ENCODE measurements around the gene PREPL. TPM values are rescaled to one million over a fixed set of nuclear protein-coding genes. Genes with fewer than 3 reads are reported as not detected.

Gene PREPL
- total and polyA plus RNA-seq, 10 of the 15 experiments (the other 5 are each of a cell fraction or from before 2014, with no cell fraction given): 9.2 to 43.0 (median 20.4) TPM

DNA sequence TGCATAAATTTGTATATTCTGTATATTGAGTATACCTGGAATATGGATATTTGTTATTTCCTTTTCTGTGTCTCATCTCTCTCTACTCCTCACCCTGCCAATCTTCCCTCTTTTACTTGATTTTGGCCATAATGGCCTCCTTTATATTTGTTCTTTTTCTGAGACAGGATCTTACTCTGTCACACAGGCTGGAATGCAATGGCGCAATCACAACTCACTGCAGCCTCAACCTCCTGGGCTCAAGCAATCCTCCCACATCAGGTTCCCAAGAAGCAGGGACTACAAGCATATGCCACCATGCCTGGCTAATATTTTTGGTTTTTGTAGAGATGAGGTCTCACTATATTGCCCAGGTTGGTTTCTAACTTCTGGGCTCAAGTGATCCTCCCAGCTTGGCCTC, 30.5 kb downstream of the PREPL start:
- intact Hi-C loops (cut with micrococcal nuclease; ENCODE audit: unreplicated experiment): no loop called here
- H3K27ac ChIP-seq (ENCODE audit: control insufficient read depth, insufficient read depth): no peak overlapping the region
- no peaks in the 10 kb centered on the region for H4K20me1 ChIP-seq (ENCODE audit: control insufficient read depth, insufficient read depth)
- 44% methylated on average over 1 of the region's 1 CpG for WGBS (ENCODE audit: insufficient coverage, insufficient replicate concordance, low lambda C conversion rate, missing lambda C conversion rate)
- ATAC-seq (no peak), DNase-seq (ENCODE audit: low read depth, low spot score) (no peak), FAIRE-seq (no peak)
- H3K9me3 ChIP-seq (replicated peaks; ENCODE audit: control insufficient read depth, insufficient read depth, low read length): no peaks in the 10 kb centered on the region
- CTCF ChIA-PET: no interaction called here
- no peak for TF ChIP-seq HDGF (IDR thresholded peaks at IDR 0.05)
- TF ChIP-seq RUNX3 (IDR thresholded peaks at IDR 0.05; ENCODE audit: low read length): no peak
- TF ChIP-seq, protein P1, sequence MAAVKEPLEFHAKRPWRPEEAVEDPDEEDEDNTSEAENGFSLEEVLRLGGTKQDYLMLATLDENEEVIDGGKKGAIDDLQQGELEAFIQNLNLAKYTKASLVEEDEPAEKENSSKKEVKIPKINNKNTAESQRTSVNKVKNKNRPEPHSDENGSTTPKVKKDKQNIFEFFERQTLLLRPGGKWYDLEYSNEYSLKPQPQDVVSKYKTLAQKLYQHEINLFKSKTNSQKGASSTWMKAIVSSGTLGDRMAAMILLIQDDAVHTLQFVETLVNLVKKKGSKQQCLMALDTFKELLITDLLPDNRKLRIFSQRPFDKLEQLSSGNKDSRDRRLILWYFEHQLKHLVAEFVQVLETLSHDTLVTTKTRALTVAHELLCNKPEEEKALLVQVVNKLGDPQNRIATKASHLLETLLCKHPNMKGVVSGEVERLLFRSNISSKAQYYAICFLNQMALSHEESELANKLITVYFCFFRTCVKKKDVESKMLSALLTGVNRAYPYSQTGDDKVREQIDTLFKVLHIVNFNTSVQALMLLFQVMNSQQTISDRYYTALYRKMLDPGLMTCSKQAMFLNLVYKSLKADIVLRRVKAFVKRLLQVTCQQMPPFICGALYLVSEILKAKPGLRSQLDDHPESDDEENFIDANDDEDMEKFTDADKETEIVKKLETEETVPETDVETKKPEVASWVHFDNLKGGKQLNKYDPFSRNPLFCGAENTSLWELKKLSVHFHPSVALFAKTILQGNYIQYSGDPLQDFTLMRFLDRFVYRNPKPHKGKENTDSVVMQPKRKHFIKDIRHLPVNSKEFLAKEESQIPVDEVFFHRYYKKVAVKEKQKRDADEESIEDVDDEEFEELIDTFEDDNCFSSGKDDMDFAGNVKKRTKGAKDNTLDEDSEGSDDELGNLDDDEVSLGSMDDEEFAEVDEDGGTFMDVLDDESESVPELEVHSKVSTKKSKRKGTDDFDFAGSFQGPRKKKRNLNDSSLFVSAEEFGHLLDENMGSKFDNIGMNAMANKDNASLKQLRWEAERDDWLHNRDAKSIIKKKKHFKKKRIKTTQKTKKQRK (IDR thresholded peaks at IDR 0.05; ENCODE audit: low read depth, low read length): no peak
- no peak for TF ChIP-seq SREBF2 (IDR thresholded peaks at IDR 0.05; ENCODE audit: low read length)
- no peak for TF ChIP-seq MEF2A (IDR thresholded peaks at IDR 0.05; ENCODE audit: insufficient read depth, low read depth, low read length)
- no peak for TF ChIP-seq PML (IDR thresholded peaks at IDR 0.05; ENCODE audit: low read length)
- TF ChIP-seq, protein P2, sequence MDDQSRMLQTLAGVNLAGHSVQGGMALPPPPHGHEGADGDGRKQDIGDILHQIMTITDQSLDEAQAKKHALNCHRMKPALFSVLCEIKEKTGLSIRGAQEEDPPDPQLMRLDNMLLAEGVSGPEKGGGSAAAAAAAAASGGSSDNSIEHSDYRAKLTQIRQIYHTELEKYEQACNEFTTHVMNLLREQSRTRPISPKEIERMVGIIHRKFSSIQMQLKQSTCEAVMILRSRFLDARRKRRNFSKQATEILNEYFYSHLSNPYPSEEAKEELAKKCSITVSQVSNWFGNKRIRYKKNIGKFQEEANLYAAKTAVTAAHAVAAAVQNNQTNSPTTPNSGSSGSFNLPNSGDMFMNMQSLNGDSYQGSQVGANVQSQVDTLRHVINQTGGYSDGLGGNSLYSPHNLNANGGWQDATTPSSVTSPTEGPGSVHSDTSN (IDR thresholded peaks at IDR 0.05; ENCODE audit: insufficient replicate concordance, low read depth, low read length): no peak
- TF ChIP-seq SREBF1 (IDR thresholded peaks at IDR 0.05; ENCODE audit: low read length): no peak
- no peak for TF ChIP-seq CBX5 (IDR thresholded peaks at IDR 0.05; ENCODE audit: low read depth)
- SMC1A ChIA-PET (ENCODE audit: uncharacterized antibody, unreplicated experiment): no interaction called here
- peaks cover 0 to 12% of the 10 kb centered on the region in 2 experiments; a peak in 1 of 4 replicates for H3K36me3 ChIP-seq (ENCODE audit: control insufficient read depth in 2 of 2, insufficient read depth in 2 of 2, low read length in 1 of 2)
- in situ Hi-C loops (cut with MboI): no loop called here
- BruUV-seq (replicated peaks): no TSS peak
- no peaks in the 10 kb centered on the region for H3K79me2 ChIP-seq (ENCODE audit: control insufficient read depth, insufficient read depth, low read length)
- no peaks in the 10 kb centered on the region for H3K4me1 ChIP-seq (ENCODE audit: control insufficient read depth, insufficient read depth, low read length)
- H3K4me3 ChIP-seq: no peak overlapping the region
- RAD21 ChIA-PET (ENCODE audit: unreplicated experiment): no interaction called here
- no peak overlapping the region for H3K9ac ChIP-seq (ENCODE audit: control insufficient read depth, insufficient read depth, low read length)
- no peak overlapping the region for H3K4me2 ChIP-seq (ENCODE audit: control insufficient read depth, insufficient read depth)
- POLR2A ChIA-PET: no interaction called here
- H3K27me3 ChIP-seq (replicated peaks in 1 of 2; ENCODE audit: control insufficient read depth in 2 of 2, insufficient read depth in 2 of 2, low read length in 1 of 2): no peaks in the 10 kb centered on the region
- no peak overlapping the region for H2AFZ ChIP-seq (ENCODE audit: control insufficient read depth, low read depth, low read length)
